Ectodermal cell (in vitro differentiated cells): Measurements from ENCODE around the gene DISC1.

Experiments used
- H3K27ac ChIP-seq: 2 replicates; pipeline ENCODE4 v1.7.0; 2013; ENCODE audit warnings: mild to moderate bottlenecking, low read depth, low read length; ENCODE audit not compliant: insufficient read depth, poor library complexity, severe bottlenecking
- H3K27me3 ChIP-seq: 2 replicates; pipeline ENCODE4 v1.7.0; 2013; ENCODE audit warnings: mild to moderate bottlenecking, low read length; ENCODE audit not compliant: insufficient read depth, control insufficient read depth, poor library complexity, severe bottlenecking
- H3K36me3 ChIP-seq: one replicate; pipeline ENCODE4 v1.7.0; 2013; ENCODE audit warnings: low read length; ENCODE audit not compliant: control insufficient read depth, insufficient read depth
- H3K4me1 ChIP-seq: one replicate; pipeline ENCODE4 v1.7.0; 2013; ENCODE audit warnings: low read length; ENCODE audit not compliant: control insufficient read depth, insufficient read depth
- H3K4me3 ChIP-seq: 2 replicates; pipeline ENCODE4 v1.7.0; 2013; ENCODE audit warnings: low read depth, low read length, control low read depth; ENCODE audit not compliant: insufficient read depth
- H3K9me3 ChIP-seq: 2 replicates; pipeline ENCODE4 v1.7.0; 2013; ENCODE audit warnings: mild to moderate bottlenecking, low read length, moderate library complexity; ENCODE audit not compliant: control insufficient read depth
- WGBS, 2 experiments: methylation state at CpG; one replicate each; pipeline ENCODE4 v1.1.7; 2013; ENCODE audit warnings: missing lambda C conversion rate in 2 of 2; 5-methylcytosine and 5-hydroxymethylcytosine counted together

DISC1 gene

DNA sequence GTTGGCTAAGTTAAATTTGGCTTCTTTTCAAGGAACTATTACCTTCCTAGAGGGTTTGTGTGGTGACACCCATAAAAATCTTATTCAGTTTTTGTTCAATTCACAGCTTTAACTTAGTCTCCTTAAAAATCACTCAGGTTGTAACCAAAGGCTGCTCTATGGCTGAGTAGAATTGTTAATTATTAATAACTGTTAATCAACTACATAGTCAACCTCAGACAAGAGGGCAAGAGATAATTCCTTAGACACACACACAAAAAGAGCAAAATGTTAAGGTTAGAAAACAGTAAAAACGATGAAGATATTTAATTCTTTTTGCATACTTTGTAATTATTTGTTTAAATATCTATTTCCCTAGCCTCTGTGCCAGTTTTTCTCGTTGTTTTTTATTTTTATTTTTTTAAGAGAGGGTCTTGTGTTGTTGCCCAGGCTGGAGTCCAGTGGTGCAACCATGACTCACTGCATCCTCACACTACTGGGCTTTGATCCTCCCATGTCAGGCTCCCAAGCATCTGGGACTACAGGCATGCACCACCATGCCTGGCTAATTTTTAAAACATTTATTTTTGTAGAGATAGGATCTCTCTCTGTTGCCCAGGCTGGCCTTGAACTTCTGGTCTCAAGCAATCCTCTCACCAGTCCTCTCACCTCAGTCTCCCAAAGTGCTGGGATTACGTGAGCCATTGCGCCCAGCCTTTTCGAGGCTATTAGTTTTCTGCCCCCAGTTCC lies 215.2 kb downstream of the DISC1 start:
- no peaks in the 10 kb centered on the region for H3K36me3 ChIP-seq
- 76 to 93% methylated on average over 3 to 4 of the region's 5 CpGs for WGBS, 2 experiments
- no peaks in the 10 kb centered on the region for H3K4me1 ChIP-seq
- no peak overlapping the region for H3K4me3 ChIP-seq
- H3K27ac ChIP-seq: no peak overlapping the region
- no peaks in the 10 kb centered on the region for H3K27me3 ChIP-seq
- H3K9me3 ChIP-seq: no peaks in the 10 kb centered on the region

DNA sequence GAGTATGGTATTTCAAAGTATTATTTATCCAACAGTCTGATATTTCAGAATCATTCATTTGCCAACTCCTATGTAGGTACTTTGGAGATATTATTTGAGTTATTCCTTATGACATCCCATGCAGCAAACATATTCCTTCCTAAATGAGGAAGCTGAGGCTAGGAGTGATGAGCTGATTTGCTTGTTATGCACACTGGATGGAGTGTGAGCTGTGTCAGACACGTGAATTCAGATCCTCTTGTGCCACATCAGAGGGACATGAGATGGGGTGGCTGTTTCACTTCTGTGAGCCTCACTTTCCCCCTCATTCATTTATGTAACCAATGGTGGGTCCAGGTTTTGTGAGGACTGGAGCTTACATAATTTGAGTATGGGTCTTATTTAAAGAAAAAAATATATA lies 215.9 kb downstream of the DISC1 start:
- Histone ChIP-seq H3K4me1 (no peaks in the 10 kb centered on the region), H3K36me3 (no peaks in the 10 kb centered on the region), H3K4me3 (no peak overlapping the region), H3K9me3 (no peaks in the 10 kb centered on the region), H3K27ac (no peak overlapping the region), H3K27me3 (no peaks in the 10 kb centered on the region)
- WGBS, 2 experiments: 96 to 100% methylated on average over 1 of the region's 1 CpG

DNA sequence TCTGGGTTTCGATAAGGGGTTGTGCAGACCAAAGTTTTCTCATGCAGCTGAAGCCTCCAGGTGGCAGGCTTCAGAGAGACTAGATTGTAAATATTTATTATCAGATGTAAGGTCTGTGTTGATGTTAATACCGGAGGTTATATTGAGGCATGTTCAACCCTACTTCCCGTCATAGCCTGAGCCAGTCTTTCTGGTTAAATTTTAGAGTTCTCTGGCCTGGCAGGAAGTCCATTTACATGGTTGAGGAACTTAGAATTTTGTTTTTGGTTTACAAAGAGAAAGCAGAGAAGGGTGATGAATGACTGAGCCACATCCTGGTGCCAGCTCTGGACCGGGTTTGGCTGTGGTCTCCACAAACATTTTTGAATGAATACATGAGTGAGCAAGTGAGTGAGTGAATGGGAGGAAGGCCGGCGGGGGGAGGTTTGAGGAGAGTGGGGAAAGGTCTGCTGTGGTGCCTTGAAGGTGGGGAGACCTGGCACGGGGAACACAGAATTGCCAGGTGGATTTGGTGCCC lies 218.5 kb downstream of the DISC1 start:
- Histone ChIP-seq H3K4me3 (no peak overlapping the region), H3K4me1 (no peaks in the 10 kb centered on the region)

DNA sequence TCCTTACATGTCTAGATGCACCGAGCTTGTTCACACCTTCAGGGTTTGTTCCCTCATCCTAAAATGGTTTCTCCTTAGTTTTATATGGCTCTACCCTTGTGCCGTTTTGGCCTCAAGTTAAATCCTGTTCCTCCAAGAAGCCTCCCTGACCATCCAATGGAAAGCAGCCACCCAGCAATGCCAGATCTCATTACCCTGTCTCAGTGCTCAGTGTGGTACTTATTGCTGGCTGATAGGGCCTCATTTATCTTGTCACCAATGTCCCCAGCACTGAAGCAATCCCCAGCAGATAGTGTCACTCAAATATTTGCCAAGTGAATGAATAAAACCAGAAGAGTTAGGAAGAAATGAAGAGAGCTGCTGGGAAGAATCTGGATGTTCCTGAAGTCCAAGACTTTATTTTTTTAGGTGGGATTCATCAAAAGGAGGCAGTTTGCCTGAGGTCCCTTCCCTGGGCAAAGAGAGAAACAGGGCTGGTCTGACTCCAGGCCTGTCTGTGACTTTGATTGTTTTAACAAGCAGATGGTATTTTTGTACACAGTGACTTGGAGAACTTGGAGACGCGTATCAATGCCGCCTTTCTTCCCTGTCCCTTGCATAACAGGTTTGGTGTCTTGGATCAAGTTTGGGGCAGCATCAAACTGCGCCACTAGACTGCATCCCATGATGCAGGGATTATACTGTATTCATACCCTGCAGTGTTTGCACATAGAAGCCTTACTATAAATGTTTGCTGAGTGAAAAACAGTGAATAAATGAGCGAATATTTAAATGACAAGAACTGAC lies 221.2 kb downstream of the DISC1 start:
- no peak overlapping the region for H3K4me3 ChIP-seq
- H3K36me3 ChIP-seq: no peaks in the 10 kb centered on the region
- no peaks in the 10 kb centered on the region for H3K27me3 ChIP-seq
- WGBS, 2 experiments: 95% methylated on average over 7 of the region's 7 CpGs
- H3K4me1 ChIP-seq: no peaks in the 10 kb centered on the region
- H3K27ac ChIP-seq: no peak overlapping the region
- H3K9me3 ChIP-seq: no peaks in the 10 kb centered on the region

More for the DNA sequence above, 218.5 kb downstream of the DISC1 start:
- no peaks in the 10 kb centered on the region for H3K27me3 ChIP-seq
- H3K27ac ChIP-seq: no peak overlapping the region
- H3K36me3 ChIP-seq: no peaks in the 10 kb centered on the region
- WGBS, 2 experiments: 90 to 94% methylated on average over 7 of the region's 7 CpGs
- H3K9me3 ChIP-seq: no peaks in the 10 kb centered on the region

DNA sequence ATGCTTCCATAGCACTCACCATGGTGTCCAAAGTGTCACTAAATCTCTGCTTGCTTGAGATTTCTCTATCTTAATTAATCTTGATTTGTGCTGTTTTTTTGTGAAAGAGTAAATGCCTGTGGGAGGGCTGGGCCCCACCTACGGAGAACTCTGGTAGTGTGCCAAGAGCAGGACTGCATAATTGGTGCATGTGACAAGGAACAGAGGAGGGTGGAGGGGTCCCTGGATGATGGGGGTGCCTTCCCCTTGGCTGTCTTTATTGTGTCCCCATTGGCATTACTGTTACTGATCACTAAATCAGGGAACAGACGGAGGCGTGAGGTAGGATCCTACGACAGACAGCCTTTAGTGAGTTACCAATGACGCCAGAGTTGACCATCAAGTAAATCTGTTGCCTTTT lies 223.4 kb downstream of the DISC1 start:
- Histone ChIP-seq H3K4me3 (no peak overlapping the region), H3K27me3 (no peaks in the 10 kb centered on the region), H3K27ac (no peak overlapping the region), H3K9me3 (no peaks in the 10 kb centered on the region), H3K36me3 (no peaks in the 10 kb centered on the region), H3K4me1 (no peaks in the 10 kb centered on the region)
- WGBS, 2 experiments: 94 to 96% methylated on average over 5 of the region's 5 CpGs

DNA sequence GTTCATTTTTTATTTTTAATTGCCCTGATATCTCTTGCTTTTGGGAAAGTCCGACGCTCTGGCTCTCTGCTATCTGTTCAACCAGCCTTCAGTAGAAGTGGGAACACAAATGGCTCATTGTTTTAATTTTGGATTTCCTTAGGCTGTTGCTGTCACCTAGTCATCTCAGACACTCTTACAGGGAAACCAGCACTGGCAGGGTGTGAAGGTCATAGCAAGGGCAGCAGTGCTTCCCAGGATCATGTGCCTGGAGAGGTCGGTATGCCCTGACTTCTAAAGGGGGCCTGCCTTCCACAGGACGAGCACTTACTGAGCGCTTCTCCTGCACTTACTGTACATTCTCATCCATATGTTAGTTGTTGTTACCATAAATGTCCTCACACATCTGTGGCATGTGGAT lies 224.2 kb downstream of the DISC1 start:
- Histone ChIP-seq H3K9me3 (no peaks in the 10 kb centered on the region), H3K4me3 (no peak overlapping the region), H3K27ac (no peak overlapping the region), H3K36me3 (no peaks in the 10 kb centered on the region), H3K27me3 (no peaks in the 10 kb centered on the region), H3K4me1 (no peaks in the 10 kb centered on the region)
- WGBS, 2 experiments: 93 to 96% methylated on average over 4 to 5 of the region's 5 CpGs

DNA sequence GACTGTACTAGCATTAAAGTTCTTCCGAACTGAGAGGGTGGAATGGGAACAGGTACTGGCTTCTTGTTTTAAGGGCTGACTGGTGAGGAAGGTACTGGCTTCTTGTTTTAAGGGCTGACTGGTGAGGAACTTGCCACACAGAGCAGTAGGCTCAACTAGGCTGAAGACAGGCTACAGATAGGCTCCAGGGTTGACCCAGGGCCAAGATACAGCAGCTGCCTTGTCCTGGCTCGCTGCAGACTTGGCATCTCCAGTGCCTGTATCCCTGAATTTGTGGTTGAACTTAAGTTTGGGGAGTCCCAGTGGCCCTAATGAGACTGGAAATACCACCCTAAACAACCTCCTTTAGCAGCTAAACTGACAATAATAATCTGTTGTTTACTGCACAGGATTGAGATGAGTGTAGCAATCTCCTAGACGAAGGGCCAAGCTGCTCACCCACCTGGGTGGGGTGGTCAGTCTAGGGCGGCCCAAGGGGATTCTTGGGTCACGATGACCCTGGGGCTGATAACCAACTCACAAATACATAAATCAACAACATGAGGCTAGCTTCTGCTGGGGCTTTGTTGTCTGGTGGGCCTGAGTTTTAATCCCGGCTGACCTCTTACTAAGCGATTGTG lies 227.1 kb downstream of the DISC1 start:
- no peaks in the 10 kb centered on the region for H3K36me3 ChIP-seq
- no peak overlapping the region for H3K4me3 ChIP-seq
- 93 to 95% methylated on average over 7 of the region's 7 CpGs for WGBS, 2 experiments
- H3K9me3 ChIP-seq: no peaks in the 10 kb centered on the region
- no peaks in the 10 kb centered on the region for H3K27me3 ChIP-seq
- H3K27ac ChIP-seq: no peak overlapping the region
- H3K4me1 ChIP-seq: no peaks in the 10 kb centered on the region

DNA sequence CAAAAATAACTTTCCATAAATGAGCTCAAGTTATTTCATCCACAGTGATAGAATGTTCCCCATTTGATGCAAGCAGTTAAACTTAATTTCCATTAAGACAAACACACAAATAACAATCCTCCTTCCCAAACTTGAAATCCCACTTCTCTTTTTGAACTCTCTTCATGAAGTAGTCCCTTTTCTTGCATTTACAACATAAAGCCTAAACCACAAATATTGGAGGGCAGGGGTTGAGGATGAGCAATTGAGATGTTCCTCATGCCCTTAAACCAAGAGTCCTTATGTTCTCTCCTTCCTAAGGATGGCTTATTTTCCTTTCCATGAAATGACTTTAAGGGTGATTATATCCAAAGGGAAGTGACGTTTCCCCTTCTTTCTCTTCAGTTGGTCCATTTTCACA lies 228.8 kb downstream of the DISC1 start:
- no peaks in the 10 kb centered on the region for H3K36me3 ChIP-seq
- WGBS, 2 experiments: 85 to 92% methylated on average over 1 of the region's 1 CpG
- no peaks in the 10 kb centered on the region for H3K9me3 ChIP-seq
- H3K27me3 ChIP-seq: no peaks in the 10 kb centered on the region
- no peak overlapping the region for H3K27ac ChIP-seq
- no peaks in the 10 kb centered on the region for H3K4me1 ChIP-seq
- H3K4me3 ChIP-seq: no peak overlapping the region

DNA sequence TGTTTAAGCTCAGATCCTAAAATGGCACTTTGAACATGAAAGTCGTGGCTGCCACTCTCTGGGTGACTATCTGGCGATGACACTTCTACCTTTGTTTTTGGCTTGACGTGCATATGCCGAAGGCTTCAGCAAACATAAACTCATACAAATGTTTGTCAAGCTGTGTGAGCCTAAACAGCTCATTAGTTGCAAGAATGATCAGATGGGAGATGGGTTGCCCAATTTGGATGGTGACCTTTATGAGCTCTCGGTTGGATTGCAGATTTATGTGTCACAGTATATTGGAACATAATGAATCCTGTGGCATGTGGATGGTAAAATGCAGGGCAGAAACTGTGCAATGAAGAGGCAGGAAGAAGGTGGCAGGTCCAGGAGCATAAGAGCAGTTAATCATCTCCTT lies 229.3 kb downstream of the DISC1 start:
- H3K4me1 ChIP-seq: no peaks in the 10 kb centered on the region
- H3K36me3 ChIP-seq: no peaks in the 10 kb centered on the region
- 88 to 96% methylated on average over 5 of the region's 5 CpGs for WGBS, 2 experiments
- no peaks in the 10 kb centered on the region for H3K9me3 ChIP-seq
- H3K4me3 ChIP-seq: no peak overlapping the region
- no peaks in the 10 kb centered on the region for H3K27me3 ChIP-seq
- no peak overlapping the region for H3K27ac ChIP-seq

DNA sequence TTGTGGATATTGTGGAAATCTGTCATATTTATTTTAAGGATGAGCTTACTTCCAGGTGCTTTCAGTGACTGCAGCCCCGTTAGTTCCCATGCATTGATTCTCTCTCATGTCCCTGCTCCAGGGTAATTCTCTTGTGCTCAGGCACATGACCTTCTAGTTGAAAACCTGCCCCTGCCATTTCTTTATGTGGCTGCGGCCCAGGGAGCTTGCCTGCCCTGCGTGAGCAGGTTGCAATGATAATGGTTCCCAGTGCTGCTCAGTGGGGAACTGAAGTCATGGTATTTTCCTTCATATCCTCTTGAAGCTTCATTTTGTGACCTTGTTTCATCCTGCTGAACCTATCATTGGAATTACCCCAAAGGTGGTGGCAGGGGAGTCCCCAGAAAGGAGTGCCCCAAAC lies 229.8 kb downstream of the DISC1 start:
- 20 to 25% methylated on average over 3 of the region's 3 CpGs for WGBS, 2 experiments
- H3K4me1 ChIP-seq: peaks cover under 1% of the 10 kb centered on the region

More for the DNA sequence above, 229.8 kb downstream of the DISC1 start:
- no peak overlapping the region for H3K4me3 ChIP-seq
- no peak overlapping the region for H3K27ac ChIP-seq
- no peaks in the 10 kb centered on the region for H3K27me3 ChIP-seq
- no peaks in the 10 kb centered on the region for H3K36me3 ChIP-seq
- H3K9me3 ChIP-seq: no peaks in the 10 kb centered on the region
